Keratinocyte (primary cell): ENCODE results near the gene NRG3.

ENCODE experiments used
- EZH2 ChIP-seq: IDR thresholded peaks from one replicate; pipeline ENCODE4 v1.6.1; 2012; ENCODE audit warnings: inconsistent platforms, mild to moderate bottlenecking, low read length, moderate library complexity
- TF ChIP-seq, protein P1 (sequence below), 3 experiments: IDR thresholded peaks in 1 of 3; conservative IDR thresholded peaks in 1 of 3; optimal IDR thresholded peaks in 1 of 3; 2 replicates in 2 of 3; 3 replicates in 1 of 3; pipeline versions ENCODE3 to v1.5.1; 2011; ENCODE audit warnings: low read length in 3 of 3, mild to moderate bottlenecking in 3 of 3, moderate library complexity in 2 of 3, control low read depth in 1 of 3, inconsistent platforms in 1 of 3; ENCODE audit not compliant: insufficient read depth in 2 of 3; ENCODE audit errors: extremely low read depth in 1 of 3

GRCh38 chr10:81903472-81903871 lies 28.5 kb downstream of the NRG3 start:
- TF ChIP-seq, protein P1, sequence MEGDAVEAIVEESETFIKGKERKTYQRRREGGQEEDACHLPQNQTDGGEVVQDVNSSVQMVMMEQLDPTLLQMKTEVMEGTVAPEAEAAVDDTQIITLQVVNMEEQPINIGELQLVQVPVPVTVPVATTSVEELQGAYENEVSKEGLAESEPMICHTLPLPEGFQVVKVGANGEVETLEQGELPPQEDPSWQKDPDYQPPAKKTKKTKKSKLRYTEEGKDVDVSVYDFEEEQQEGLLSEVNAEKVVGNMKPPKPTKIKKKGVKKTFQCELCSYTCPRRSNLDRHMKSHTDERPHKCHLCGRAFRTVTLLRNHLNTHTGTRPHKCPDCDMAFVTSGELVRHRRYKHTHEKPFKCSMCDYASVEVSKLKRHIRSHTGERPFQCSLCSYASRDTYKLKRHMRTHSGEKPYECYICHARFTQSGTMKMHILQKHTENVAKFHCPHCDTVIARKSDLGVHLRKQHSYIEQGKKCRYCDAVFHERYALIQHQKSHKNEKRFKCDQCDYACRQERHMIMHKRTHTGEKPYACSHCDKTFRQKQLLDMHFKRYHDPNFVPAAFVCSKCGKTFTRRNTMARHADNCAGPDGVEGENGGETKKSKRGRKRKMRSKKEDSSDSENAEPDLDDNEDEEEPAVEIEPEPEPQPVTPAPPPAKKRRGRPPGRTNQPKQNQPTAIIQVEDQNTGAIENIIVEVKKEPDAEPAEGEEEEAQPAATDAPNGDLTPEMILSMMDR (optimal IDR thresholded peaks at IDR 0.05 in 1 of 3, IDR thresholded peaks at IDR 0.05 in 1 of 3, conservative IDR thresholded peaks at IDR 0.05 in 1 of 3; ENCODE audit: extremely low read depth in 1 of 3, insufficient read depth in 2 of 3, low read length in 3 of 3) = no peak
- TF ChIP-seq EZH2 = no peak
